B cell (primary cell): ENCODE results near the gene NAGPA.

Experiments used
- EZH2 ChIP-seq: IDR thresholded peaks from 2 replicates; pipeline ENCODE4 v1.6.1; 2012; ENCODE audit warnings: borderline replicate concordance, low read depth, mild to moderate bottlenecking, moderate library complexity, low read length; ENCODE audit not compliant: insufficient read depth, poor library complexity, severe bottlenecking
- TF ChIP-seq, protein P1 (sequence below): fragments of 200-600 bp; IDR thresholded peaks from one replicate; pipeline ENCODE4 v1.8.0; 2022; ENCODE audit warnings: antibody characterized with exemption, mild to moderate bottlenecking

DNA sequence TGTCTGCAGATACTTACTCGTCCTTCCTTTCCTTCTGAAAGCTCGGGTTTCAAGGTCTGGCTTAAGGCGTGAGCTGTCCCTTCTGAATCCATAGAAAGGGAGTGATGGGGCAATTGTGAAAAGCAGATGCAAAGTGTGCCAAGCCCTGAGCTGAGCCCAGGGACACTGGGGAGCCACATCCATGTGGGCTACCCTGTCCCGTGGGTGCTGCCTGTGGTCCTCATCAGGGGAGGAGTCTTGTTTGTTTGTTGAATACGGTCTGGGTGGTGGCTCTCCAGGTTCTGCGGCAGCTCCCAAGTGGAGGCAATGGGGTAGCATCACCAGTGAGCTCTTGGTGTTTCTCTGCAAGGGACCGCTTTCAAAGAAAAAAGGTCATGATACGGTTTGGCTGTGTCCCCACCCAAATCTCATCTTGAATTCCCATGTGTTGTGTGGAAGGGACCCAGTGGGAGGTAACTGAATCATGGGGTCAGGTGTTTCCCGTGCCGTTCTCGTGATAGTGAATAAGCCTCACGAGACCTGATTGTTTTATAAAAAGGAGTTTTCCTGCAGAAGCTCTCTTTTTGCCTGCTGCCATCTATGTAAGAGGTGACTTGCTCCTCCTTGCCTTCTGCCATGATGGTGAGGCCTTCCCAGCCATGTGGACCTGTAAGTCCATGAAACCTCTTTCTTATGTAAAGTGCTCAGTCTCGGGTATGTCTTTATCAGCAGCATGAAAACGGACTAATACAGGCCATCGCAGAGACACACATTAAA is 36.9 kb upstream of the NAGPA start:
- TF ChIP-seq, protein P1, sequence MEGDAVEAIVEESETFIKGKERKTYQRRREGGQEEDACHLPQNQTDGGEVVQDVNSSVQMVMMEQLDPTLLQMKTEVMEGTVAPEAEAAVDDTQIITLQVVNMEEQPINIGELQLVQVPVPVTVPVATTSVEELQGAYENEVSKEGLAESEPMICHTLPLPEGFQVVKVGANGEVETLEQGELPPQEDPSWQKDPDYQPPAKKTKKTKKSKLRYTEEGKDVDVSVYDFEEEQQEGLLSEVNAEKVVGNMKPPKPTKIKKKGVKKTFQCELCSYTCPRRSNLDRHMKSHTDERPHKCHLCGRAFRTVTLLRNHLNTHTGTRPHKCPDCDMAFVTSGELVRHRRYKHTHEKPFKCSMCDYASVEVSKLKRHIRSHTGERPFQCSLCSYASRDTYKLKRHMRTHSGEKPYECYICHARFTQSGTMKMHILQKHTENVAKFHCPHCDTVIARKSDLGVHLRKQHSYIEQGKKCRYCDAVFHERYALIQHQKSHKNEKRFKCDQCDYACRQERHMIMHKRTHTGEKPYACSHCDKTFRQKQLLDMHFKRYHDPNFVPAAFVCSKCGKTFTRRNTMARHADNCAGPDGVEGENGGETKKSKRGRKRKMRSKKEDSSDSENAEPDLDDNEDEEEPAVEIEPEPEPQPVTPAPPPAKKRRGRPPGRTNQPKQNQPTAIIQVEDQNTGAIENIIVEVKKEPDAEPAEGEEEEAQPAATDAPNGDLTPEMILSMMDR, result no peak
- TF ChIP-seq EZH2, result no peak
